Retinal pigment epithelial cell (primary cell): ENCODE data around the gene COL12A1.

Experiments
- DNase-seq: peaks from one replicate; pipeline ENCODE4 v3.0.0-alpha.2; 2010; ENCODE audit warnings: low read depth
- H3K4me3 ChIP-seq: 2 replicates; pipeline ENCODE4 v1.5.1; 2011; ENCODE audit warnings: mild to moderate bottlenecking, low read length, control low read depth, moderate library complexity
- CTCF ChIP-seq: conservative IDR thresholded peaks from 2 replicates; pipeline ENCODE4 v1.5.1; 2011; ENCODE audit warnings: low read depth, low read length, control low read depth, inconsistent platforms

COL12A1 gene

GRCh38 chr6:75213732-75214131 is 7.9 kb upstream of the COL12A1 start:
- peak; percentile 8 for TF ChIP-seq CTCF
- DNase-seq, result no peak

GRCh38 chr6:75213112-75213511 is 7.3 kb upstream of the COL12A1 start:
- no peak overlapping the region for H3K4me3 ChIP-seq
- TF ChIP-seq CTCF, result no peak
- DNase-seq, result no peak

More at GRCh38 chr6:75213732-75214131, 7.9 kb upstream of the COL12A1 start:
- no peak overlapping the region for H3K4me3 ChIP-seq

DNA sequence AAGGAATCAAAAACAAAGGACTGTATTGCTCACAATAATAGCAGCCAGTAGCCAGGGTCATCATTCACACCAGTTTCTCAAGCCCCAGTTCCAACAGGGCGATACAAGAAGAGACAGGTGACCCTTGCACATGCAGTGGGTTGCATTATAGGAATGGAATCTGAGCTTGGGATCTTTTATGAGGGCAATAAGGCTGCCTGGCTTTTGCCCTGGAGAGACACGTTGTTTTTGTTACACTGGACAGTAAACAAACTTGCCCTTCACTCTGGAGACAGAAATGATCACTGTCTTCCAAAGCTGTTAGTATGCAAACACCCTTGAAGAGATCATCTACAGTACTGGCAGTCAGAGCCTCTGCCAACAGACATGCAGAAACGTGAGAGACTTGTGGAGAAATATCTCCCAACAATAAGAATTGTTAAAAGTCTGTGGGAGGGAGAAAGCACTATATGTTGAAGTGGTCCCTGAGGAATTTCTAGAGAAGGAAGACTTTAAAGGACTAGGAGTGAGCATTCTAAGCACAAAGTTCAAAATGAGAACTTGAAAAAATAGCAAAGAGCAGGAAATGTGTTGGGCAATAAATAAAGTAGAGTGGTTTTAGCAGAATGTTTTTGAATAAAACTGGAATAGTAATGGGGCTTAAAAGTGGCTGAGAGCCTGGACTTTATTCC is 6.2 kb upstream of the COL12A1 start:
- H3K4me3 ChIP-seq, result no peak overlapping the region
- TF ChIP-seq CTCF, result no peak
- DNase-seq, result no peak

DNA sequence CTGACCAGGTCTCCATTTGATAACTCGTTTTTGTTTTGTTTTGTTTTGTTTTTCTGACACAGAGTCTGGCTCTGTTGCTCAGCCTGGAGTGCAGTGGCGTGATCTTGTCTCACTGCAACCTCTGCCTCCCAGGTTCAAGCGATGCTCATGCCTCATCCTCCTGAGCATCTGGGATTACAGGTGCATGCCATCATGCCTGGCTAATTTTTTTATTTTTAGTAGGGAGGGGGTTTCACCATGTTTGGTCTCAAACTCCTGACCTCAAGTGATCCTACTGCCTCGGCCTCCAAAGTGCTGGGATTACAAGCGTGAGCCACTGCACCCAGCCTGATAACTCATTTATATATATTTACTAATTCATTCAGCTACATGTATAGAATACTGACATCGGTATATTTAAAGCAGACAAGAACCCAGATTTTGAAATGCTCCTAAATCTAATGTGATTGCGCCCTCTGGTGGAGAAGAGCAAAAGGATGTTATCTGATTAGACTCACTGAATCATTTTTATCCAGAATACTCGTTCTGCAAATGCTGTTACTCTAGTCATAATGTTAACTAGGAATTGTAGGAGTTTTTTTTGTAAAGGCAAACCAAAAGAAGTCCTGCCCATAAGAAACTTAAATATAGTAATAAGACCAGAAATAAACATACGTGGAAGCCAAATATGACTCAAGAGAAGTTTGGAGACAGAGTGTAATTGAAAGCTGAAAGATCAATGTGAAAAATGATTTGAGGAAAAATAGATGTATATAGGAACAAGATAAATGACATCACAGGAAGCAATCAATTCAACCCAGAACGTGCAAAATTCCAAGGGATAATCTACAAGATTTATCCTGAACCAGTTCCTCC is 5.3 kb upstream of the COL12A1 start:
- no peak for DNase-seq
- peak; percentile 74 for TF ChIP-seq CTCF
- no peak overlapping the region for H3K4me3 ChIP-seq

GRCh38 chr6:75209184-75209723 is 3.4 kb upstream of the COL12A1 start:
- DNase-seq, result no peak
- H3K4me3 ChIP-seq, result no peak overlapping the region
- TF ChIP-seq CTCF, result no peak

GRCh38 chr6:75208298-75209183 is 2.7 kb upstream of the COL12A1 start:
- H3K4me3 ChIP-seq, result peak overlapping the region; percentile 19
- no peak for DNase-seq
- TF ChIP-seq CTCF, result peak; percentile 90
